Fibroblast of pulmonary artery (primary cell): ENCODE data around the gene SLC6A1.

Experiments
- DNase-seq: peaks from one replicate; pipeline ENCODE4 v3.0.0-alpha.2; 2010; ENCODE audit warnings: low read depth
- H3K4me3 ChIP-seq: replicated peaks from 2 replicates; pipeline ENCODE4 v1.5.1; 2011; ENCODE audit warnings: low read depth, mild to moderate bottlenecking, control low read depth, low read length, moderate library complexity
- TF ChIP-seq, protein P1 (sequence below): IDR thresholded peaks from 2 replicates; pipeline ENCODE4 v1.5.1; 2011; ENCODE audit warnings: mild to moderate bottlenecking, control low read depth, low read length, inconsistent platforms; ENCODE audit errors: missing control alignments

Gene SLC6A1

DNA sequence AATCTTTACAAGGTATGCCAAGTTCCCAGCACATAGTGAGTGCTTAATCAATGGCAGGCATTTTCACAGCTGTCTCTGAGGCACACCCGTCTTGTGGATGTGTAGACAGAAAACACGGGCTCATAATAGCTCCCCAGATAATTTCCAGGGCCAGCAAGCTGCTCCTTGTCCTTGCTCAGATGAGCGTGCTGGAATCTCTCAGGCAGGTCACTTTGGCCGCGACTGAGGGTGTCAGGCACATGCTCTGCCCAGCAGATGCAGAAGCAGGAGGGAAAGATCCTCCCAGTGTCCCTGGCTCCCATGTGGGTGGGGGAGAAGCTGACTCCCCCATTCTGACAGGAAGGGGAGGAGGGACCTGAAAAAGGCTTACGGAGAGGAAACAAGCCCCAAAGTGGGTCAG, 35.6 kb upstream of the SLC6A1 start:
- TF ChIP-seq, protein P1, sequence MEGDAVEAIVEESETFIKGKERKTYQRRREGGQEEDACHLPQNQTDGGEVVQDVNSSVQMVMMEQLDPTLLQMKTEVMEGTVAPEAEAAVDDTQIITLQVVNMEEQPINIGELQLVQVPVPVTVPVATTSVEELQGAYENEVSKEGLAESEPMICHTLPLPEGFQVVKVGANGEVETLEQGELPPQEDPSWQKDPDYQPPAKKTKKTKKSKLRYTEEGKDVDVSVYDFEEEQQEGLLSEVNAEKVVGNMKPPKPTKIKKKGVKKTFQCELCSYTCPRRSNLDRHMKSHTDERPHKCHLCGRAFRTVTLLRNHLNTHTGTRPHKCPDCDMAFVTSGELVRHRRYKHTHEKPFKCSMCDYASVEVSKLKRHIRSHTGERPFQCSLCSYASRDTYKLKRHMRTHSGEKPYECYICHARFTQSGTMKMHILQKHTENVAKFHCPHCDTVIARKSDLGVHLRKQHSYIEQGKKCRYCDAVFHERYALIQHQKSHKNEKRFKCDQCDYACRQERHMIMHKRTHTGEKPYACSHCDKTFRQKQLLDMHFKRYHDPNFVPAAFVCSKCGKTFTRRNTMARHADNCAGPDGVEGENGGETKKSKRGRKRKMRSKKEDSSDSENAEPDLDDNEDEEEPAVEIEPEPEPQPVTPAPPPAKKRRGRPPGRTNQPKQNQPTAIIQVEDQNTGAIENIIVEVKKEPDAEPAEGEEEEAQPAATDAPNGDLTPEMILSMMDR = no peak
- DNase-seq = no peak
- H3K4me3 ChIP-seq = no peak overlapping the region

DNA sequence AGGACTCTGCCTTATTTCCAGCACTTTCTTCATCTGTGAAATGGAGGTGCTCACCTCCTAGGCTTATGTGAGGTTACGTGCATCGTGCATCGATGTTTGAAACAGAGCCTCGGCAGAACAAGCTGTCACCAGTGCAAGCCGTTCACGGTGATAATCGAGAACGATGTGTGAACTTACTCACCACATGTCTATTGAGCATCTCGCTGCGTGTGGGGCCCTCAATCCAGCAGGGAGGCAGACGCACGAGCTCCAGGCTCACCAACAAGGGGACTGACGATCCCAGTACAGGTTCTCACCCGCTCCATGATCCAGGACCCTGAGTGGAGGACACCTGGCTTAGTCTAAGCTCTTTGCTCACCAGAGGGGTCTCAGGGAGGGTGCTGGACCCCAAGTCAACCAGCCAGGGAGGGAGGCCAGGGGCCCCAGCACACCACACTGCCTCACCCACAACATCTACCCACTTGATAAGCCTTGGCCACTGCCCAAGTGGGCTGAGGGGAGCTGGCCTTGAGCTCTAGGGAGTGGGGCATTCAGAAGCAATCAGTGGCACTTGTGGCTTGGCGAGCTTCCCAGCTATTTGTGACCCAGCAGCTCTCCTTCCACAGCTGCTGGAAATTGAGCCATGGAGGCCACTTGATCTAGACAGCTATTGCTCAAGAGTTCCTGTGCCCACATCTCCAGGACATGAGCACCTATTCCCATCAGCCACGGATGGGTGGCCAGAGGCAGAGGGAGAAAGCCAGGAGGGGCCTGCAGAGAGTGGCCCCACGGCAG, 34.4 kb upstream of the SLC6A1 start:
- peak; percentile 16 for DNase-seq
- TF ChIP-seq, protein P1 = no peak
- no peak overlapping the region for H3K4me3 ChIP-seq

DNA sequence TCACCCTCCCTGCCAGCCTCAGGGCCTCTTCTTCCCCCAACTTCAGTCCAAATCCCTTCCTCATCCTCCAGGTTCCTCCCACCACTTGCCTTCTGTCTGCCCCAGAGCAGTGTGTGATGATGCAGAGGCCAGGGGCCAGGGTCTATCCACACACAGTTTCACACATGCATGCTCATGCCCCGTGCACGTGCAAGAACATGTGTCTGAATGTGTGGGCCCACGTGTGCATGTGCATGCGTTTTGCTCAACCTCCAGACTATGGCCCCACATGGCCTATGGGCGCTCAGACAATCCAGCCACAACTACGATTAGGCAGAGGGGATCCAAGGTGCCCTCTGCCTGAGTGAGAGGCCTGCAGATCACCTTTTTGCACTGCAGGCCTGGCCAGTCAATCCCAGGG, 32.3 kb upstream of the SLC6A1 start:
- DNase-seq = no peak
- TF ChIP-seq, protein P1 = no peak
- H3K4me3 ChIP-seq = no peak overlapping the region

DNA sequence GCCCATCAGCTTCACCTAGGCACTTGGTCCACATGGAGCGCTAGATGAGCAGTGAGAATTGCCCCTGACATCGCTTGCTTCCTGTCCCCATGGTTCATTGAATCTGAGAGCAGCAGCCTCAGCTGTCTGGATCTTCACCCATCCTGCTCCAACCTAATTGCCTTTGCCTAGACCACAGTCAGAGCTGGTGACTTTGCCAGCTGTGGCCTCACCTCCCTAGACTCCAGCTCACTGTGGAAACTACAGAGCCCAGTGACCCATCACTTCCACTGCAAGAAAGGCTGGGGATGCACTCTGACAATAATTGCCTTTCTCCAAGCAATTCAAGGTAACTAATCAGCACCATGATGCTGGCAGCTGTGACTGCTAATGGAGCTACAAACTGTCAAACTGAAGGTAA, 30.6 kb upstream of the SLC6A1 start:
- DNase-seq = no peak
- TF ChIP-seq, protein P1 = no peak
- no peak overlapping the region for H3K4me3 ChIP-seq

DNA sequence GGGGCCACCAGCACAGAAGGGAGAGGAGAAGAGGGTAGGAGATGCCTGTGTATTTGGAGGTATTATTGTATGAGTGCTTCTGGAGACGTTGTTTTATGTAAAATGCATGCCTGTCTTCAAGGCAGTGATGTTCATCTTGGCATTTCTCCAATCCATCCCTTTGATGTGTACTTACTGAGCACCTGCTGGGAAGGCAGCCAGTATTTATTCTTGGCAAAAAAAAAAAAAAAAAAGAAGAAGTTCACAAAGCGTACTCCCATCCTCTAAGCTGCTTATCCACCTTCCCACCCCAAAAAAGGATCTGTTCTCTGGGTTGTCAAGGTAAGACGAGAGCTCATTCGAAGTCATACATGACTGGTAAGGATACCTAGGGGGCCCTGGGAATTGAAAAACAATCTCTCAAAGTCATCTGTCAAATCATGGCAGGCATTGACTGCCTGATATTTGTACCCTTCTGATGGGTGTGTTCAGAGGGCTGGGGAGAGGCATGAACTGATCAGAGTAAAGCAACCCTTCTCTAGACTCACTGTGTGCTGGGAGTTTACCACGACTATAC, 30.0 kb upstream of the SLC6A1 start:
- DNase-seq = no peak
- no peak overlapping the region for H3K4me3 ChIP-seq
- TF ChIP-seq, protein P1 = no peak

DNA sequence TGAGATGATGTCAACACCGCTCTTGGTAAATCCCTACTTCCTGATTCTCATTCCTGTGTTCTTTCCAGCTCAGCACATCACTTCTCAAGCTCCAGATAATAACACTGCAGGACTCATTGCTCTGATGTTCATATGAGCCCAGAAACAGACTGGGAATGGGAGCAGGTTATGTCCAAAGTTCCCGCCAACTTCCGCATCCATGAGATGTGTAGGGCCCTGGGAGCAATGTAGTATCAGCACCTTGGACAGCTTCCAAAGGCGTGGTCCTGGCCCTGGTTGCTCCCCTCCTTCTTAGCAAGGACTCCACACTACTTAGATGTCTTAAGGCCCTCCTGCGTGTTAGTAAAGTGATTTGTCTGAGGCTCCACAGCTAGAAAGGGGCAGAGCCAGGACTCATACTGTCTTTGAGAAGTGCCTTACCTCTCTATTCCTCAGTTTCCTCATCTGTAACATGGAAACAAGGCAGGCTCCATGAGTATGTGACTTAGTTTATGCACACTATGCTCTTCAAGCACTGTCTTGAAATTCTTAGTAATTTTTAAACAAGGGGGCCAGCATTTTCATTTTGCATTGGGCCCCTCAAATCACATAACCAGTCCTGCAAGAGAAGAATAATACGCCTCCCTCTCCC, 27.9 kb upstream of the SLC6A1 start:
- TF ChIP-seq, protein P1 = no peak
- DNase-seq = peak; percentile 23
- no peak overlapping the region for H3K4me3 ChIP-seq
